SKM-1 treated with dmso at 0.1 percent for 144 hours (cell line): Measurements from ENCODE around the gene GCG.
A peak's percentile ranks its signal among the peaks of the same experiment; 100 is the strongest.

Source experiments
- DNase-seq: peaks from one replicate; lab custom pipeline; 2025; ENCODE audit not compliant: unreplicated experiment; lab: John Stamatoyannopoulos, UW

Gene GCG

GRCh38 chr2:162149940-162150339 is 2.1 kb downstream of the GCG start:
- DNase-seq = no peak

DNA sequence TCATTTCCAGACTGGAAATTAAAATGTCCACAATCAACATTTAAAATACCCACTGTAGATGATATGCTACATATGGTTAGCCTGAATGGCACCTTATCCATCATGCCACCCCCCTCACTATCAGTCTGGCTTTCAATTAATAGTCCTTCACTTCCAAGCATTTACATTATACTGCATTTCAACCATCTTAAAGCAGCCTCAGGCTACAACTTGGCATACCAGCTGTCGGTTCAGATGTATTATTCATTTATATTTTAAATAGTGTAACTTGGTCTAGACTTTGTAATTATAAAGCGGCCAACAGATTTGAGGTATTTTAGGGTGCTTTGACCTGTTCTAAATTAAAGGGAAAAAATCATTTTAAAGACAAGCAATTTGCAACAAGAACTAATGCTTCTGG is 2.6 kb downstream of the GCG start:
- no peak for DNase-seq

GRCh38 chr2:162148956-162149355 is 3.1 kb downstream of the GCG start:
- DNase-seq = no peak

DNA sequence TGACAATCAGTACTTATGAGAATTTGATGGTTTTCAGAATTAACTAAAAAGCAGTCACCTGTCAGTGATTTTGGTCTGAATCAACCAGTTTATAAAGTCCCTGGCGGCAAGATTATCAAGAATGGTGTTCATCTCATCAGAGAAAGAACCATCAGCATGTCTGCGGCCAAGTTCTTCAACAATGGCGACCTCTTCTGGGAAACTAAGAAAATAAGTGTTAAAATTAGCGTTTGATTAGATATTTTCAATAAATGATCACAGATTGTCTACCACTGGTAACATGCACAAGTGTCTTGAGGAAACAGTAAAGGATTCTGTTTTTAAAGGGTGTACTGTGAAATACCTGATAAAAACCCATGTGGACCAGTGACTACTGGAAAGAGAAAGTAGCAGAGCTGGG is 8.1 kb downstream of the GCG start:
- no peak for DNase-seq

DNA sequence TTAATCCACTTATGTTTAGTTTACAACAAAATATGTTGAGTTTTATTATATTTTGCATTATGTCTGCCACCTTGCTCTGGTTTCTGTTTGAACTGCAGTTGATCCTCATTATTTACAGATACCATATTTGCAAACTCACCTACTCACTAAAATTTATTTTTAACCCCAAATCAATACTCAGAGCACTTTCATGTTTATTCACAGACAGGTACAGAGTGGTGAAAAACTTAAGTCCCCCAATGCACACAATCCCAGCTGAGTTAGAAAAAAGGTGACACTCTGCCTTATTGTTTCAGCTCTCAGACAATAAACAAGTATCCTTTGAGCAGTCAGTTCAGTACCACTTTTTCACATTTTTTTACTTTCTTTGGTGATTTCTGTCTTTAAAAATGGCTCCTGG is 13.7 kb downstream of the GCG start:
- no peak for DNase-seq

DNA sequence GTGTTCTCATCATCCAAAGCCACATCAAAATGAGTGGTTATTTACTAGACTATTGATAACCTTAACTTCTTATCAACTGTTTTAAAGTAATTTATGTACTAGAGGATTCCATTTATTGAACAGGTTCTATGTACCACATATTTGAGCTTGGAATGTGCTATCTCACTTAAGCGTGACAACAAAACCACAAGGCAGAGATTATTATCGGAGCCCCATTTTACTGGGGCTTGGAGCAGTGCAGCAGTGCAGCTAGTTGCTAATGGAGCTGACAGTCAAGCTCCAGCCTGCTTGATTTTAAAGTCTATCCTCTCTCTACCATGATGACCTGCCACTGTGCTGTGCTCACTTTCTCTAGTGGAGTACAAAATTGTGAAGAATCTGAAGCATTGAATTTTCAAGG is 24.6 kb downstream of the GCG start:
- no peak for DNase-seq

DNA sequence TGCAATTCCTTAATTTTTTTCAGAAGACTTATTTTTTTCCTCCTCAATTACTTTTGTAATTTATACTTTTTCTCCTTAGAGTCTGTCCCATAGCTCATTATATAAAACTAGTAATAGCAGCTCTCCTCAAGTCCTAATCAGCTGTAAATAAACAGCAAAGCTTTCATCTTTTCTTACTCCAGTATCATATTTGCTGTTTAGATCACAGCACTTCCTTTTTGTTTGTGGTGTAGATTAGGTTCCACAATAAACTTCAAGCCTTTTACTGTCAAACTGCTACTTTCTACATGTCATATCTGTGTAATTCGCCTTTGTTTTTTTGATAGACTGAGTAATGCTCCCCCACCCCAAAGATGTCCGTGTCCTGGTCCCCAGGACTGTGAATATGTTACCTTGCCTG is 25.5 kb downstream of the GCG start:
- no peak for DNase-seq

DNA sequence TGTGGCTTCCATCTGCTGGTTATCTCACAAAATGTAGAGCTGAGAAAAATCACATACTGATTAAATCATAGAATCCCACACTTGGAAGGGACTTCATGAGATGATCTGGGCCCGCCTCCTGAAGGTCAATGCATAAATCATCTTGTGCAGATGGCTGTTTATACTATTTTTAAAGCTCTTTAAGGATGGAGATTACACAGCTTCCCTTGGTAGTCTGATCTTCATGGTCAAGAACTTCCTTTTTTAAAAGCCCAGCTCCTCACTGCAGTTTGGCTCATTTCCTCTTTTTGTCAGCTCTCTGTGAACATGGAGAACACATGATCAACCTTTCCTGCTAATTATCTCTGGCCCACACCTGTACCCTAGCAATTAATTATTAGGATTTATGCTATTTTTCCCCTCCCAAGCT is 25.9 kb downstream of the GCG start:
- DNase-seq = peak; percentile 87

- DNase-seq = no peak
These were observed 26.9 kb downstream of the GCG start for GRCh38 chr2:162125138-162125537.

GRCh38 chr2:162123806-162124758 is 28.0 kb downstream of the GCG start:
- DNase-seq = peak; percentile 48

GRCh38 chr2:162118166-162119031 is 33.6 kb downstream of the GCG start:
- DNase-seq = no peak

- DNase-seq = no peak
These were observed 35.7 kb downstream of the GCG start for GRCh38 chr2:162116352-162116751.

DNA sequence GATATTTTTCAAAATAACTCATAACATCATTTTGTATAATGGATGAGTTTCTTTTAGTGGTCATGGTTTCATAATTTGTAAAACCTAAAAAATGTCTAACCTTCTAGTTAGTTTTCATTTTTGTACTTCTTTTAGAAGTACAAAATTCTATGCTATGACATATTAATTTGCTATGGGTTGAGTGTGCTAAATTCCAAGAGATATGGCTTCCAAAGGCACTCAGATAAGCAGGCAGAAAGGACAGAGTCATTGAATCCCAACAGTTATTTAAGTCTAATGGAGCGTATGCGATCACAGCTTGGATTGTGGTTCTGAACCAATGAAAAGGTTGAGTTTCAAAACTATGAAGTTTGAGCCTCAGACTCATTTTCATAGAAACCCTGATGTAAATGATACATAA is 37.0 kb downstream of the GCG start:
- no peak for DNase-seq

DNA sequence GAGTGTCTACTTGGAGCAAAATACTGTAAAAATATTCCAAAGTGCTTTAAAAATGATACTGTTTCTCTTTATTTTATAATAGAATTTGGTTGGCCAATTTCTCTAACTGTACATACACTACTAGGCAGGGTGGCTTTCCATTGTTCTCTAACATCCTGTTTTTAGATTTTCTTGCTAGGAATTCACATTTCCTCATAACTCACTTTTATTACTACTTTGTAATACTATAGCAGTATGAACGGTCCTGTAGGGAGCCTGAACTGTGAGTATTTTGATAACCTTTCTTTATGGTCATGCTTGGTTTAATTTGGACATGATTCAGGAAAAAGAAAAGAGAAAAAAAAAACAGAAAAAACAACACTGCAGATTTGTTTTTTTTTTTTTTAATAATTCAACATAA is 37.8 kb downstream of the GCG start:
- peak; percentile 32 for DNase-seq

- peak; percentile 70 for DNase-seq
These were observed 38.3 kb downstream of the GCG start for GRCh38 chr2:162113776-162114168.

DNA sequence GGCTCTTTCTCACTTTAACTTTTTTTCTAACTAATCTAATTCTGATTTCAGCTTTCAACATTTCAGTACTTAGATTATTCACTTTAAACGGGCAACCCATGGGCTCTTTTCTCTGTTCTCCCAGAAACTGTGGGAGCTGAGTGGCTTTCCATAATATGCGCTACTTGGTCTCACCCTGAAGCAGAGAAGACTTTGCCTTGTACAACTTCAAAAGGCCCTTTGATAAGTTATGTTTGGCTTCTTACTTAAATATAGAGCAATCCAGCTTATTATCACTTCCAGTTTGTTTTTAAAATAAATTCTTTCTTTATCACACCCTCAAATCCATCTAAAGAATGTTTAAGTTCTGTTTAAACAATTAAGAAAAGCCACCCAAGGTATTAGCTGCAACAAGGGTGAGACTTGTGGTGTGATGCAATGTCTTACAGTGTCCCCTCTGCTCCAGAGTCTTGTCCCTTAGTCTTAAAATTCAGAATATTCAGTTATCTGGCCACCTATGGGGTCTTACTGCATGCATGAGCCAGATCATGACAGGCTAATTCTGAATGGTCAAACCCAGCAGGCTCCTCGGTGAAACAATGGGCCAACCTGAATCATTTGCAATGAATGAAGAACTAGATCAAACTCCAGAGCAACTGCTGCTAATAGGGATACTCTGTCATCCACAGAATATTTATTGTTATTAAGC is 38.8 kb downstream of the GCG start:
- no peak for DNase-seq

DNA sequence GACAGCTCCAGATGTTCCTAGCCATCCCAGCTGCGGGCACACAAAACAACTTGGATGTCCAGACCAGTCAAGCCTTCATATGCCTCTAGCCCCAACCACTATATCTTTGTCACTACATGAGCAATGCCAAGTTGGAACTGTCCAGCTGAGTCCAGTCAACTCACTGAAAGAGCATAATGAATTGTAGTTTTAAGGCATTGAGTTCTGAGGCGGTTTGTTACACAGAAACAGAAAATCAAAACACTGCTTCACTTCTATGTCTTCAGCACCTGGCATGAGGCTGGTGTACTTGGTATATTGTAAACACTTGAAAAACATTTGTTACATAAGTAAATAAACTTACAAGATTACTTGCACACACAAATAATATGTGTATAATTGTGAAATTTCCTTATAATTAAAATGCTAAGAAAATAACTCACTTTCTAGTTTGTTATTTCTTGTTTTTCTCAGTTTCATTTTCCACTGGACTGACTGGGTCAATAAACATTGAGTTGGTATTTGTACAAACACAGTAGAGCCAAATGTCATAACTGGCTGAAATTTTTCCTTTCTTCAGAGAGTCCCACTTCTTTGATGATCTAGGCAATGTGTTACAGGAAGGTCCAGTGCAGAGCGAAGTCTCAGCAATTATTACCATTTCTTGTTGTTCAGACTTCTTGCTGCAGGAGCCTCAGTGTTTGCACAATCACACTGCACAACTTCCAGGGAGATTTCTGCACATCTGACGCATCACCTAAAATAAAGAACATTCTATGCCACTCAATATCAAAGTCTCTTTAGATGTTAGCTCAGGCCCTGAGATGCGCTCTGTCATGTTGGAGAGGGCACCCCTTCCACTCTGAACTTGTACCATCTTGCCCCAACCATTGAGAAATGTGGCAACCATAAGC is 39.8 kb downstream of the GCG start:
- no peak for DNase-seq

DNA sequence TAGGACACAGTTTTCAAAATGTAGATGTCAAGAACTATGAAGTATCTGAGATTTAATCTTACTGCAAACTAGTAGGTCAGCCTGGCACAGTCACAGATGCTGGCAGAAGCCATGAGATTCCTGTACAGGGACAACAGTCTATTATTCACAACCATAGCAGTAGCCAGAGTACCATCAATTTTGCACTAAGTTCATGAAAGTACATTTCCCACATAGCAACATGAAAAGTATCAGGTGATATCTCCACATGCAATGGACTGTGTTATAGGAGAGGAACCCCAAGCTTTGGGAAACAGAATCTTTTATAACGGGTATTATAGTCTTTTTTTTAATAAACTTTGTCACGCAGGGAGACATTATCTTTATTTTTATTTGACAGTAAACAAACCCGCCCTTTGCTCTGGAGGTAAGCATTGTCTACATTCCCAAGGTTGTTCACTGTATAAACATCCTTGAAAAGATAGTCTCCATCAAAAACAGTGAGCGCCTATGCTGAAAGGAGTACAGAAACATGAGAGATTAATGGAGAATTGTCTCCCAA is 44.6 kb downstream of the GCG start:
- DNase-seq = no peak

- DNase-seq = no peak
These were observed 45.3 kb downstream of the GCG start for GRCh38 chr2:162106746-162107145.

DNA sequence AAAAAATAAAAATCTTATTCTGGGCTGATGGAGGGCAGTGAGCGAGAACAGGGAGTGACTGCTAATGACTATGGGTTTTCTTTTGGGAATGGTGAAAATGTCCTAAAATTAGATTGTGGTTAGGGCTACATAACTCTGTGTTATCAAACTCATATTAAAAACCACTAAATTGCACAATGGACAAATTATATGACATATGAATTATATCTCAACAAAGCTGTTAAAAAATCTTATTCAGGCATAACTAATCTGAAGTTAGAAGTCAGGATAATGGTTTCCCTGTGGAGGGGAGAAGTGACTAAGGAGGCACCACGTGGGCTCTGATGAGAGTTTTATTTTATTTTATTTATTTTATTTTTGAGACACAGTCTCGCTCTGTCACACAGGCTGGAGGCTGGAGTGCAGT is 45.9 kb downstream of the GCG start:
- DNase-seq = no peak
